Liver (tissue), 9 donors: ENCODE results near the gene HTRA1. TPM values are rescaled to one million over a fixed set of nuclear protein-coding genes. Genes with fewer than 3 reads are reported as not detected.

Experiments used
- DNase-seq: peaks from one replicate; pipeline ENCODE4 v3.0.0-alpha.2; 2017; ENCODE audit warnings: low spot score
- H3K27ac ChIP-seq, 2 donors: one replicate each; pipeline ENCODE4 v1.7.0; 2013; ENCODE audit warnings: inconsistent platforms in 2 of 2, low read length in 2 of 2, control low read depth in 1 of 2, low read depth in 1 of 2, mild to moderate bottlenecking in 1 of 2
- H3K27me3 ChIP-seq, 4 donors: one replicate each; pipeline versions ENCODE4 v1.6.1 to v1.7.0; 2013; ENCODE audit warnings: low read length in 3 of 4, inconsistent platforms in 1 of 4, mild to moderate bottlenecking in 1 of 4, moderate library complexity in 1 of 4; ENCODE audit not compliant: control insufficient read depth in 4 of 4, insufficient read depth in 4 of 4
- H3K36me3 ChIP-seq, 4 donors: one replicate each; pipeline versions ENCODE4 v1.6.1 to v1.7.0; 2013; ENCODE audit warnings: low read length in 3 of 4, mild to moderate bottlenecking in 3 of 4, low read depth in 1 of 4, moderate library complexity in 1 of 4; ENCODE audit not compliant: control insufficient read depth in 4 of 4, insufficient read depth in 3 of 4
- H3K4me1 ChIP-seq, 4 donors: one replicate each; pipeline versions ENCODE4 v1.6.1 to v1.7.0; 2013; ENCODE audit warnings: low read length in 3 of 4, mild to moderate bottlenecking in 3 of 4, moderate library complexity in 1 of 4; ENCODE audit not compliant: control insufficient read depth in 4 of 4, insufficient read depth in 4 of 4
- H3K4me3 ChIP-seq, 3 donors: one replicate each; pipeline versions ENCODE4 v1.6.1 to v1.7.0; 2013; ENCODE audit warnings: low read length in 3 of 3, control low read depth in 1 of 3, low read depth in 1 of 3, mild to moderate bottlenecking in 1 of 3
- H3K9ac ChIP-seq, 2 donors: one replicate each; pipeline ENCODE4 v1.7.0; 2013; ENCODE audit warnings: low read length in 2 of 2, mild to moderate bottlenecking in 2 of 2, moderate library complexity in 2 of 2, control low read depth in 1 of 2, low read depth in 1 of 2
- H3K9me3 ChIP-seq, 4 donors: one replicate each; pipeline versions ENCODE4 v1.6.1 to v1.7.0; 2013; ENCODE audit warnings: low read length in 3 of 4; ENCODE audit not compliant: control insufficient read depth in 4 of 4
- FOXA1 ChIP-seq: IDR thresholded peaks from 2 replicates; pipeline ENCODE4 v1.6.1; 2016; ENCODE audit warnings: antibody characterized with exemption
- FOXA2 ChIP-seq: IDR thresholded peaks from 2 replicates; pipeline ENCODE4 v1.6.1; 2016; ENCODE audit warnings: antibody characterized with exemption
- JUND ChIP-seq, 2 donors: IDR thresholded peaks; 2 replicates each; pipeline ENCODE4 v1.6.1; 2016; ENCODE audit warnings: antibody characterized with exemption in 2 of 2
- NR2F2 ChIP-seq: IDR thresholded peaks from 2 replicates; pipeline ENCODE4 v1.6.1; 2016; ENCODE audit warnings: antibody characterized with exemption
- RAD21 ChIP-seq, 2 donors: IDR thresholded peaks; 2 replicates each; pipeline ENCODE4 v1.6.1; 2016; ENCODE audit warnings: antibody characterized with exemption in 2 of 2, mild to moderate bottlenecking in 2 of 2
- REST ChIP-seq: IDR thresholded peaks from 2 replicates; pipeline ENCODE4 v1.6.1; 2016; ENCODE audit warnings: antibody characterized with exemption, mild to moderate bottlenecking
- RXRA ChIP-seq, 2 donors: IDR thresholded peaks; 2 replicates each; pipeline ENCODE4 v1.6.1; 2017 to 2018; ENCODE audit warnings: antibody characterized with exemption in 2 of 2, mild to moderate bottlenecking in 1 of 2
- SP1 ChIP-seq: IDR thresholded peaks from 2 replicates; pipeline ENCODE4 v1.6.1; 2018; ENCODE audit warnings: antibody characterized with exemption, mild to moderate bottlenecking
- YY1 ChIP-seq: IDR thresholded peaks from 2 replicates; pipeline ENCODE4 v1.6.1; 2016; ENCODE audit warnings: antibody characterized with exemption, mild to moderate bottlenecking
- WGBS: extraction: QIAGEN DNeasy Blood & Tissue Kit; methylation state at CpG from one replicate; pipeline ENCODE4 v1.1.7; 2013; 5-methylcytosine and 5-hydroxymethylcytosine counted together
- polyA plus RNA-seq, 2 donors: library from polyadenylated mRNA; stranded (reverse) in 1 of 2; unstranded in 1 of 2; fragments of 200-250 nt in 1 of 2; fragments of >200 nt in 1 of 2; fragmentation: Nextera tagmentation in 1 of 2; extraction: Ambion mirVana in 1 of 2; gene quantifications; one replicate each; pipeline versions ENCODE4 v1.2.1 to v1.2.3, GENCODE V29; 2013 to 2015
- total RNA-seq, 2 donors: library from RNA; depleted of rRNA; stranded (reverse); fragments of >200 nt; gene quantifications; one replicate each; pipeline ENCODE4 v1.2.3, GENCODE V29; 2014
- TF ChIP-seq, protein P1 (sequence below): IDR thresholded peaks from 2 replicates; pipeline ENCODE4 v1.6.1; 2016; ENCODE audit warnings: antibody characterized with exemption
- TF ChIP-seq, protein P2 (sequence below): IDR thresholded peaks from 2 replicates; pipeline ENCODE4 v1.6.1; 2016; ENCODE audit warnings: antibody characterized with exemption
- donor health status: healthy.
- donor health status: healthy.
- donor health status: healthy.
- donor health status: healthy.
- donor health status: healthy.

The HTRA1 gene
- total and polyA plus RNA-seq, 4 donors = 4.3 to 289 (median 72.1) TPM

- H3K9ac ChIP-seq = no peak overlapping the region
- H3K27ac ChIP-seq = no peak overlapping the region
- H3K36me3 ChIP-seq = peaks cover 0 to 12% (median 4%) of the 10 kb centered on the region in 4 donors
- WGBS = 89% methylated on average over 20 of the region's 20 CpGs
- H3K27me3 ChIP-seq = no peaks in the 10 kb centered on the region
- no peak for DNase-seq
- TF ChIP-seq JUND (IDR thresholded peaks at IDR 0.05) (no peak), FOXA1 (no peak), SP1 (no peak), NR2F2 (peak; percentile 10), REST (no peak), YY1 (no peak), FOXA2 (no peak)
- TF ChIP-seq, protein P1, sequence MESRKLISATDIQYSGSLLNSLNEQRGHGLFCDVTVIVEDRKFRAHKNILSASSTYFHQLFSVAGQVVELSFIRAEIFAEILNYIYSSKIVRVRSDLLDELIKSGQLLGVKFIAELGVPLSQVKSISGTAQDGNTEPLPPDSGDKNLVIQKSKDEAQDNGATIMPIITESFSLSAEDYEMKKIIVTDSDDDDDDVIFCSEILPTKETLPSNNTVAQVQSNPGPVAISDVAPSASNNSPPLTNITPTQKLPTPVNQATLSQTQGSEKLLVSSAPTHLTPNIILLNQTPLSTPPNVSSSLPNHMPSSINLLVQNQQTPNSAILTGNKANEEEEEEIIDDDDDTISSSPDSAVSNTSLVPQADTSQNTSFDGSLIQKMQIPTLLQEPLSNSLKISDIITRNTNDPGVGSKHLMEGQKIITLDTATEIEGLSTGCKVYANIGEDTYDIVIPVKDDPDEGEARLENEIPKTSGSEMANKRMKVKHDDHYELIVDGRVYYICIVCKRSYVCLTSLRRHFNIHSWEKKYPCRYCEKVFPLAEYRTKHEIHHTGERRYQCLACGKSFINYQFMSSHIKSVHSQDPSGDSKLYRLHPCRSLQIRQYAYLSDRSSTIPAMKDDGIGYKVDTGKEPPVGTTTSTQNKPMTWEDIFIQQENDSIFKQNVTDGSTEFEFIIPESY = no peak
- TF ChIP-seq, protein P2, sequence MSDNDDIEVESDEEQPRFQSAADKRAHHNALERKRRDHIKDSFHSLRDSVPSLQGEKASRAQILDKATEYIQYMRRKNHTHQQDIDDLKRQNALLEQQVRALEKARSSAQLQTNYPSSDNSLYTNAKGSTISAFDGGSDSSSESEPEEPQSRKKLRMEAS = no peak
- H3K4me3 ChIP-seq = no peak overlapping the region
- no peaks in the 10 kb centered on the region for H3K9me3 ChIP-seq
- peaks cover 0 to 3% (median 0%) of the 10 kb centered on the region in 4 donors for H3K4me1 ChIP-seq
Measured at GRCh38 chr10:122494173-122494820, 32.9 kb downstream of the HTRA1 start.

- TF ChIP-seq JUND (IDR thresholded peaks at IDR 0.05) = no peak
- TF ChIP-seq NR2F2 = no peak
- TF ChIP-seq FOXA2 = no peak
- TF ChIP-seq RXRA (IDR thresholded peaks at IDR 0.05) = no peak
- no peak for TF ChIP-seq RAD21 (IDR thresholded peaks at IDR 0.05)
- TF ChIP-seq, protein P1 = no peak
- Histone ChIP-seq H3K36me3 (peaks cover 0 to 8% (median 4%) of the 10 kb centered on the region in 4 donors), H3K4me1 (peaks cover 0 to 6% (median 0%) of the 10 kb centered on the region in 4 donors), H3K27me3 (no peaks in the 10 kb centered on the region), H3K9ac (no peak overlapping the region), H3K9me3 (no peaks in the 10 kb centered on the region), H3K27ac (no peak overlapping the region), H3K4me3 (no peak overlapping the region)
- WGBS = 96% methylated on average over 14 of the region's 14 CpGs
- no peak for DNase-seq
Measured at GRCh38 chr10:122494833-122495232, 33.5 kb downstream of the HTRA1 start.
